SU-DHL-6 (cell line): ENCODE measurements around the gene PARPBP.

Experiments
- H2AFZ ChIP-seq: fragments of 200-600 bp; sonication (generic); 2 replicates; pipeline ENCODE4 v1.6.1; 2014; ENCODE audit warnings: low read depth, mild to moderate bottlenecking, moderate library complexity, mixed read lengths, antibody characterized with exemption, low read length; ENCODE audit not compliant: severe bottlenecking
- H3F3A ChIP-seq: fragments of 200-600 bp; shearing (Covaris generic); 2 replicates; pipeline ENCODE4 v1.6.0; 2016; ENCODE audit warnings: antibody characterized with exemption, mild to moderate bottlenecking; ENCODE audit not compliant: insufficient read depth
- H3K27ac ChIP-seq: fragments of 200-600 bp; sonication (generic); 2 replicates; pipeline ENCODE4 v1.5.1; 2016; ENCODE audit warnings: low read depth, mild to moderate bottlenecking, low read length, moderate library complexity, mixed read lengths
- H3K27me3 ChIP-seq: fragments of 200-600 bp; sonication (generic), shearing (Covaris generic); 2 replicates; pipeline ENCODE4 v1.6.0; 2014; ENCODE audit warnings: mild to moderate bottlenecking, low read length
- H3K36me3 ChIP-seq: fragments of 200-600 bp; sonication (generic); 2 replicates; pipeline ENCODE4 v1.6.1; 2014; ENCODE audit warnings: mild to moderate bottlenecking, low read length, mixed read lengths
- H3K4me2 ChIP-seq: fragments of 300-600, 200-600 bp; shearing (Covaris generic), sonication (generic); 2 replicates; pipeline ENCODE4 v1.6.0; 2014; ENCODE audit warnings: low read length, low read depth, mild to moderate bottlenecking; ENCODE audit not compliant: poor library complexity, severe bottlenecking
- H3K4me3 ChIP-seq: fragments of 200-600 bp; sonication (generic); 2 replicates; pipeline ENCODE4 v1.5.1; 2014; ENCODE audit warnings: antibody characterized with exemption, low read length, mild to moderate bottlenecking, mixed read lengths; ENCODE audit not compliant: insufficient read depth, poor library complexity, severe bottlenecking
- H3K79me2 ChIP-seq: fragments of 200-600 bp; sonication (generic); 2 replicates; pipeline ENCODE4 v1.6.1; 2014; ENCODE audit warnings: mild to moderate bottlenecking, low read length, moderate library complexity; ENCODE audit not compliant: insufficient read depth
- H3K9ac ChIP-seq: fragments of 200-600 bp; sonication (generic); 2 replicates; pipeline ENCODE4 v1.7.0; 2014; ENCODE audit warnings: mild to moderate bottlenecking, low read length
- H3K9me2 ChIP-seq: fragments of 200-600 bp; sonication (generic); replicated peaks from 2 replicates; pipeline ENCODE4 v1.6.1; 2014; ENCODE audit warnings: low read length; ENCODE audit not compliant: insufficient read depth
- H3K9me3 ChIP-seq: fragments of 200-600 bp; sonication (generic); 2 replicates; pipeline ENCODE4 v1.6.1; 2014; ENCODE audit warnings: low read length, mixed read lengths; ENCODE audit not compliant: insufficient read depth
- H4K20me1 ChIP-seq: fragments of 200-600 bp; sonication (generic); 2 replicates; pipeline ENCODE4 v1.6.1; 2014; ENCODE audit warnings: low read depth, mild to moderate bottlenecking, antibody characterized with exemption, low read length, moderate library complexity, mixed read lengths
- EZH2phosphoT487 ChIP-seq: fragments of 200-600 bp; sonication (generic), shearing (Covaris generic); conservative IDR thresholded peaks from 2 replicates; pipeline ENCODE4 v1.6.1; 2018; ENCODE audit warnings: mild to moderate bottlenecking, antibody characterized with exemption, low read length, moderate library complexity, mixed read lengths
- TF ChIP-seq, protein P1 (sequence below): fragments of 200-600 bp; sonication (generic); IDR thresholded peaks from one replicate; pipeline ENCODE4 v1.5.1; 2017; ENCODE audit warnings: antibody characterized with exemption, mild to moderate bottlenecking, low read length, moderate library complexity; ENCODE audit not compliant: insufficient read depth, poor library complexity, severe bottlenecking

PARPBP gene

DNA sequence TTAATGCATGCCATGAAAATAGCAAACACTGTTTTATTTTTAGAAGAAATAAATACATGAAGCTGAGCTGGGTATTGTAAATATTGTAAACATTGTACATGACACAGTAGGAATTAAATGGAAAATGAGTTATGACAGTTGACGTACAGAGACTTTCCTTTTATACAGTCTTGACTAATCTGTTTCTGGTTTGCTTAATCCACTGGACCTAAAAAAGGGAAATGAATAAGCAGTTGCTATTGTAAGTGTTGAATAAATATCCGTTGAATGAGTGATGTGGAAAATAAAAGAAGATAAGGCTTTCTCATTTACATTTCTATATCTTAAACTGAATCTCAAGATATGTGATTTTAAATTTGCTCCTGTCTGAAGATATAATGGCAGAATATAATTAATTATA is 62.7 kb downstream of the PARPBP start:
- no peaks in the 10 kb centered on the region for H3K79me2 ChIP-seq
- no peak overlapping the region for H3K4me2 ChIP-seq
- H3K27me3 ChIP-seq = no peaks in the 10 kb centered on the region
- H3F3A ChIP-seq = no peaks in the 10 kb centered on the region
- peaks cover 17% of the 10 kb centered on the region for H3K36me3 ChIP-seq
- no peak overlapping the region for H3K27ac ChIP-seq
- H3K9me2 ChIP-seq = no peaks in the 10 kb centered on the region
- H2AFZ ChIP-seq = no peak overlapping the region
- no peak for TF ChIP-seq EZH2phosphoT487
- TF ChIP-seq, protein P1, sequence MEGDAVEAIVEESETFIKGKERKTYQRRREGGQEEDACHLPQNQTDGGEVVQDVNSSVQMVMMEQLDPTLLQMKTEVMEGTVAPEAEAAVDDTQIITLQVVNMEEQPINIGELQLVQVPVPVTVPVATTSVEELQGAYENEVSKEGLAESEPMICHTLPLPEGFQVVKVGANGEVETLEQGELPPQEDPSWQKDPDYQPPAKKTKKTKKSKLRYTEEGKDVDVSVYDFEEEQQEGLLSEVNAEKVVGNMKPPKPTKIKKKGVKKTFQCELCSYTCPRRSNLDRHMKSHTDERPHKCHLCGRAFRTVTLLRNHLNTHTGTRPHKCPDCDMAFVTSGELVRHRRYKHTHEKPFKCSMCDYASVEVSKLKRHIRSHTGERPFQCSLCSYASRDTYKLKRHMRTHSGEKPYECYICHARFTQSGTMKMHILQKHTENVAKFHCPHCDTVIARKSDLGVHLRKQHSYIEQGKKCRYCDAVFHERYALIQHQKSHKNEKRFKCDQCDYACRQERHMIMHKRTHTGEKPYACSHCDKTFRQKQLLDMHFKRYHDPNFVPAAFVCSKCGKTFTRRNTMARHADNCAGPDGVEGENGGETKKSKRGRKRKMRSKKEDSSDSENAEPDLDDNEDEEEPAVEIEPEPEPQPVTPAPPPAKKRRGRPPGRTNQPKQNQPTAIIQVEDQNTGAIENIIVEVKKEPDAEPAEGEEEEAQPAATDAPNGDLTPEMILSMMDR = no peak
- H3K9me3 ChIP-seq = no peaks in the 10 kb centered on the region
- H3K9ac ChIP-seq = no peak overlapping the region
- H3K4me3 ChIP-seq = no peak overlapping the region
- no peaks in the 10 kb centered on the region for H4K20me1 ChIP-seq

DNA sequence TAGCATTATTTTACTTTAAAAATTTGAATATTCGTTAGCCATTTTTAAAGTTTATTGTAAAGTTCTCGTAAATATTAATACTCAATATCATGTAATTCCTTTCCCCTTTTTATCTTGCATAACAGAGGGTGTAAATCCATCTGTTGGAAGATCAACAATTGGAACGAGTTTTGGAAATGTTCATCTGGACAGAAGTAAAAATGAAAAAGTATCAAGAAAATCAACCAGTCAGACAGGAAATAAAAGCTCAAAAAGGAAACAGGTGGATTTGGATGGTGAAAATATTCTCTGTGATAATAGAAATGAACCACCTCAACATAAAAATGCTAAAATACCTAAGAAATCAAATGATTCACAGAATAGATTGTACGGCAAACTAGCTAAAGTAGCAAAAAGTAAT is 75.8 kb downstream of the PARPBP start:
- no peaks in the 10 kb centered on the region for H3K27me3 ChIP-seq
- TF ChIP-seq, protein P1 = no peak
- TF ChIP-seq EZH2phosphoT487 = no peak
- no peak overlapping the region for H2AFZ ChIP-seq
- peaks cover 27% of the 10 kb centered on the region for H3K36me3 ChIP-seq
- no peak overlapping the region for H3K27ac ChIP-seq
- peaks cover 14% of the 10 kb centered on the region; the same call in 1 of the 2 replicates for H3F3A ChIP-seq
- no peaks in the 10 kb centered on the region for H4K20me1 ChIP-seq
- no peaks in the 10 kb centered on the region for H3K9me3 ChIP-seq
- H3K9ac ChIP-seq = no peak overlapping the region
- no peaks in the 10 kb centered on the region for H3K79me2 ChIP-seq
- no peak overlapping the region for H3K4me3 ChIP-seq
- no peaks in the 10 kb centered on the region for H3K9me2 ChIP-seq
- H3K4me2 ChIP-seq = no peak overlapping the region

DNA sequence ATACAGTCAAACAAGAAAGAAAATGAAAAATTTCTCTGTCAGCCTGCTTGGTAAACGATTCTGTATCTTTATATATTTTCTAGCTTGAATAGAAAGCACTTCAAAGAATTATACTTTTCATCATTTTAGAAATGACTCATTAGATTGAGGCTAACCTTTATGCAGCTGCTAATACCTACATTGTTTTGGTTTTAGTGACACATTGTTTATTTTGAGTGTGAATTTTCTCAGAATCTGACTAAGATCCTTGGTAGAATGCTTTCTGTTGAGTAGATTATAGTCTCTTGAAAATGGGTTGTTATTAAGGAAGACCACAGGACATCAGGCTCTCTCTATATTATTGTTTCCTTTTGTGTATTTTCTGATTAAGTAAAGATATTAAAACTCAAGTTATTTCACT is 77.8 kb downstream of the PARPBP start, which contains the start of gene PMCH:
Gene PMCH (minus strand): TSS at position 45 of the 400 bp plus-strand sequence. CDS start 63 bp downstream, outside the sequence.
- H3K9ac ChIP-seq = no peak within 1 kb of the TSS
- no peaks in the 10 kb centered on the region for H3K9me3 ChIP-seq
- H3F3A ChIP-seq = peaks cover 14% of the 10 kb centered on the region; the same call in 1 of the 2 replicates
- no peaks in the 10 kb centered on the region for H3K79me2 ChIP-seq
- H3K9me2 ChIP-seq = no peaks in the 10 kb centered on the region
- no peak within 1 kb of the TSS for H3K4me2 ChIP-seq
- no peak within 1 kb of the TSS for H2AFZ ChIP-seq
- no peak within 1 kb of the TSS for H3K4me3 ChIP-seq
- no peak for TF ChIP-seq EZH2phosphoT487
- TF ChIP-seq, protein P1 = no peak
- H4K20me1 ChIP-seq = no peaks in the 10 kb centered on the region
- no peak within 1 kb of the TSS; the same call in 1 of the 2 replicates for H3K27ac ChIP-seq
- H3K36me3 ChIP-seq = peaks cover 34% of the 10 kb centered on the region
- H3K27me3 ChIP-seq = no peaks in the 10 kb centered on the region
